Retinal pigment epithelial cell (primary cell): ENCODE results near the gene C3AR1.
"Not testable (repeated sequence)": the region's sequence is repeated elsewhere in the genome, so short reads cannot be mapped to it uniquely, and the experiment has no call there.

Experiments used
- DNase-seq: peaks from one replicate; pipeline ENCODE4 v3.0.0-alpha.2; 2010; ENCODE audit warnings: low read depth
- H3K4me3 ChIP-seq: 2 replicates; pipeline ENCODE4 v1.5.1; 2011; ENCODE audit warnings: mild to moderate bottlenecking, low read length, control low read depth, moderate library complexity
- CTCF ChIP-seq: conservative IDR thresholded peaks from 2 replicates; pipeline ENCODE4 v1.5.1; 2011; ENCODE audit warnings: low read depth, low read length, control low read depth, inconsistent platforms

The C3AR1 gene

GRCh38 chr12:8035440-8036010 is 30.6 kb downstream of the C3AR1 start:
- no peak overlapping the region for H3K4me3 ChIP-seq
- no peak for TF ChIP-seq CTCF
- no peak for DNase-seq

- no peak overlapping the region for H3K4me3 ChIP-seq
- no peak for TF ChIP-seq CTCF
- DNase-seq, result no peak
Observed at GRCh38 chr12:8034802-8035201, 31.4 kb downstream of the C3AR1 start.

GRCh38 chr12:8033153-8034044 is 32.8 kb downstream of the C3AR1 start:
- no peak for TF ChIP-seq CTCF
- peak overlapping the region; percentile 85 for H3K4me3 ChIP-seq
- DNase-seq, result no peak

- H3K4me3 ChIP-seq, result peak within 1 kb of the TSS; percentile 85
- DNase-seq, result no peak
- TF ChIP-seq CTCF, result no peak
Observed at GRCh38 chr12:8032242-8033152, 33.7 kb downstream of the C3AR1 start, which contains the start of gene FOXJ2. Gene FOXJ2 (plus strand): TSS chr12:8032716. CDS start chr12:8039833, 7,117 bp downstream.

GRCh38 chr12:8031872-8032241 is 34.3 kb downstream of the C3AR1 start:
- peak overlapping the region; percentile 60 for H3K4me3 ChIP-seq

DNA sequence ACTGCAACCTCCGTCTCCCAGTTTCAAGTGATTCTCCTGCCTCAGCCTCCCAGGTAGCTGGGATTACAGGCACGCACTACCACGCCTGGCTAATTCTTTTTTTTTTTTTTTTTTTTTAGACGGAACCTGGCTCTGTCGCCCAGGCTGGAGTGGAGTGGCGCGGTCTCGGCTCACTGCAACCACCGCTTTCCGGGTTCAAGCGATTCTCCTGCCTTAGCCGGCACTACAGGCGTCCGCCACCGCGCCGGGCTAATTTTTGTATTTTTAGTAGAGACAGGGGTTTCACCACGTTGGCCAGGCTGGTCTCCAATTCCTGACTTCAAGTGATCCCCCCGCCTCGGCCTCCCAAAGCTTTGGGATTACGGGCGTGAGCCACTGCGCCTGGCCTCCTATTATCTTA is 35.1 kb downstream of the C3AR1 start:
- not testable (repeated sequence) for H3K4me3 ChIP-seq, DNase-seq

More at GRCh38 chr12:8031872-8032241, 34.3 kb downstream of the C3AR1 start:
- TF ChIP-seq CTCF, result no peak
- no peak for DNase-seq

- no peak for DNase-seq
- H3K4me3 ChIP-seq, result no peak overlapping the region
- no peak for TF ChIP-seq CTCF
Observed at GRCh38 chr12:8030189-8030588, 36.0 kb downstream of the C3AR1 start.
